K562 (cell line): ENCODE results near the gene SLC14A1. TPM values are rescaled to one million over a fixed set of nuclear protein-coding genes. Genes with fewer than 3 reads are reported as not detected.

Source experiments
- ATAC-seq: fragments of 200-7000 bp; cut with Tn5 transposase; 3 replicates; pipeline ENCODE4 v1.9.1; 2020; ENCODE audit warnings: moderate library complexity
- BruUV-seq: library from RNA; stranded (reverse); fragments of 400-500 nt; replicated peaks from 2 replicates; lab custom pipeline; 2021; lab: Mats Ljungman, UMichigan
- CTCF ChIA-PET: fragments of 300-600 bp; formaldehyde crosslinking; extraction: SDS; loops from one replicate; lab custom pipeline; 2021; ENCODE audit warnings: low intra/inter-chr PET ratio; lab: Yijun Ruan, JAX
- POLR2A ChIA-PET: fragments of 300-600, 350-650 bp; sonication (Branson Sonifier 250); formaldehyde crosslinking; extraction: SDS; loops from one replicate; lab custom pipeline; 2021; ENCODE audit warnings: antibody characterized with exemption, inconsistent platforms; lab: Yijun Ruan, JAX
- DNase-seq, 4 experiments: peaks; one replicate each; pipeline versions ENCODE4 v3.0.0 to v3.0.0-alpha.2; 2011 to 2018; ENCODE audit warnings: low spot score in 3 of 4, mixed read lengths in 3 of 4; ENCODE audit errors: extremely low read depth in 1 of 4
- FAIRE-seq: peaks from 2 replicates; lab custom pipeline; 2011; peaks lifted over from hg19 to GRCh38; lab: Jason Lieb, UNC
- H2AFZ ChIP-seq: 2 replicates; pipeline ENCODE4 v1.6.0; 2011; ENCODE audit warnings: low read depth, low read length, control low read depth, inconsistent platforms
- H3K27ac ChIP-seq: fragments of 200-600 bp; 3 replicates; pipeline ENCODE4 v1.8.0; 2011; ENCODE audit warnings: low read depth, mild to moderate bottlenecking, control low read depth, inconsistent platforms, low read length, moderate library complexity, mixed read lengths; ENCODE audit errors: extremely low read depth
- H3K27me3 ChIP-seq, 2 experiments: fragments of 300-600 bp in 1 of 2; 2 replicates in 1 of 2; 3 replicates in 1 of 2; pipeline versions ENCODE4 v1.6.0 to v1.8.0; 2011; ENCODE audit warnings: inconsistent platforms in 2 of 2, low read length in 2 of 2, mild to moderate bottlenecking in 1 of 2, mixed read lengths in 1 of 2, moderate library complexity in 1 of 2; ENCODE audit not compliant: control insufficient read depth in 2 of 2, insufficient read depth in 2 of 2
- H3K36me3 ChIP-seq: fragments of 300-600 bp; 3 replicates; pipeline ENCODE4 v1.8.0; 2011; ENCODE audit warnings: mild to moderate bottlenecking, low read length, inconsistent platforms; ENCODE audit not compliant: control insufficient read depth, insufficient read depth
- H3K4me1 ChIP-seq, 2 experiments: fragments of 200-600 bp in 1 of 2; replicated peaks in 1 of 2; 2 replicates in 1 of 2; 3 replicates in 1 of 2; pipeline versions ENCODE4 v1.5.1 to v1.8.0; 2011; ENCODE audit warnings: inconsistent platforms in 2 of 2, low read length in 2 of 2, mild to moderate bottlenecking in 1 of 2, mixed read lengths in 1 of 2, moderate library complexity in 1 of 2; ENCODE audit not compliant: control insufficient read depth in 2 of 2, insufficient read depth in 2 of 2
- H3K4me2 ChIP-seq: 2 replicates; pipeline ENCODE4 v1.6.1; 2011; ENCODE audit warnings: low read length, control low read depth, inconsistent platforms, mixed read lengths; ENCODE audit not compliant: insufficient read depth
- H3K4me3 ChIP-seq: fragments of 200-600 bp; sonication (generic), shearing (Covaris generic); 2 replicates; pipeline ENCODE4 v1.5.1; 2016; ENCODE audit warnings: control low read depth, inconsistent platforms
- H3K79me2 ChIP-seq: fragments of 200-600 bp; 3 replicates; pipeline ENCODE4 v1.8.0; 2011; ENCODE audit warnings: low read length, inconsistent platforms; ENCODE audit not compliant: control insufficient read depth, insufficient read depth
- H3K9ac ChIP-seq, 2 experiments: 2 replicates each; pipeline versions ENCODE4 v1.6.0 to v1.6.1; 2011; ENCODE audit warnings: low read depth in 2 of 2, low read length in 2 of 2, control low read depth in 1 of 2, inconsistent platforms in 1 of 2, mild to moderate bottlenecking in 1 of 2, mixed read lengths in 1 of 2; ENCODE audit not compliant: insufficient read depth in 1 of 2
- H3K9me1 ChIP-seq: one replicate; pipeline ENCODE4 v1.6.0; 2011; ENCODE audit warnings: inconsistent platforms, mild to moderate bottlenecking, low read length, moderate library complexity; ENCODE audit not compliant: control insufficient read depth, insufficient read depth
- H3K9me3 ChIP-seq: replicated peaks from 2 replicates; pipeline ENCODE4 v1.5.1; 2011; ENCODE audit warnings: low read depth, low read length, inconsistent platforms; ENCODE audit not compliant: control insufficient read depth, insufficient read depth
- H4K20me1 ChIP-seq: replicated peaks from 2 replicates; pipeline ENCODE4 v1.6.1; 2011; ENCODE audit warnings: low read length, inconsistent platforms, mixed read lengths; ENCODE audit not compliant: control insufficient read depth, insufficient read depth
- FOXJ3 ChIP-seq: sonication (generic); formaldehyde crosslinking; IDR thresholded peaks from 2 replicates; pipeline ENCODE4 v1.4.0; 2020; ENCODE audit warnings: mild to moderate bottlenecking, missing genetic modification reagents
- THAP12 ChIP-seq: fragments of 250-450 bp; sonication (Bioruptor Pico); IDR thresholded peaks from 2 replicates; pipeline ENCODE4 v1.9.0; 2021; ENCODE audit warnings: mild to moderate bottlenecking, inconsistent platforms
- THRB ChIP-seq: fragments of 450-650 bp; formaldehyde crosslinking; conservative IDR thresholded peaks from 2 replicates; pipeline ENCODE4 v1.4.0; 2022; ENCODE audit warnings: mild to moderate bottlenecking, missing genetic modification characterization
- ZNF133 ChIP-seq: fragments of 250-450 bp; sonication (Bioruptor Pico); IDR thresholded peaks from 2 replicates; pipeline ENCODE4 v1.4.0; 2020; ENCODE audit warnings: mild to moderate bottlenecking
- ZNF184 ChIP-seq: sonication (generic); formaldehyde crosslinking; IDR thresholded peaks from 2 replicates; pipeline ENCODE4 v1.5.0; 2020; ENCODE audit warnings: missing genetic modification reagents
- ZNF75A ChIP-seq: fragments of 450-650 bp; formaldehyde crosslinking; IDR thresholded peaks from 2 replicates; pipeline ENCODE4 v1.4.0; 2020; ENCODE audit warnings: mild to moderate bottlenecking
- ZSCAN29 ChIP-seq: fragments of 450-650 bp; IDR thresholded peaks from 2 replicates; pipeline ENCODE4 v1.6.1; 2017
- WGBS: fragments of 100-300 bp; shearing (Covaris generic); methylation state at CpG from one replicate; pipeline ENCODE4 v1.1.6; 2016; ENCODE audit warnings: low coverage, mixed read lengths; ENCODE audit not compliant: insufficient coverage; ENCODE audit errors: missing lambda C conversion rate; 5-methylcytosine and 5-hydroxymethylcytosine counted together
- in situ Hi-C: fragments of 300-500 bp; cut with MboI; formaldehyde crosslinking; loops from 4 replicates; pipeline ENCODE4 v1.15.0; 2018; ENCODE audit warnings: inconsistent platforms, mixed read lengths
- intact Hi-C: fragments of 100-400 bp; cut with micrococcal nuclease; formaldehyde crosslinking; loops from 2 replicates; pipeline ENCODE4 v1.14.2; 2022
- polyA plus RNA-seq, 8 experiments: library from polyadenylated mRNA; depleted of rRNA in 4 of 8; stranded (reverse) in 5 of 8; unstranded in 3 of 8; fragments of >200 nt; fragmentation: Nextera tagmentation in 2 of 8; fragmentation: Illumina TruSeq in 1 of 8; extraction: Ambion mirVana in 2 of 8; extraction: Trizol in 1 of 8; gene quantifications; 2 replicates each; pipeline versions ENCODE4 v1.2.1 to v1.2.3, GENCODE V29; 2011 to 2014; ENCODE audit warnings: inconsistent platforms in 1 of 8, missing spikeins in 1 of 8
- total RNA-seq, 7 experiments: library from RNA; depleted of rRNA in 6 of 7; stranded (reverse); fragments of >200 nt in 6 of 7; fragmentation: Illumina TruSeq in 2 of 7; extraction: Trizol in 2 of 7; gene quantifications; 2 replicates each; pipeline versions ENCODE4 v1.2.1 to v1.2.3, GENCODE V29; 2011 to 2021; ENCODE audit warnings: low replicate concordance in 1 of 7

The SLC14A1 gene
- total and polyA plus RNA-seq, 9 of the 15 experiments (the other 6 are each of a cell fraction or from before 2014, with no cell fraction given) = 0.14 to 0.40 (median 0.20) TPM; not detected in 6

- H3K27ac ChIP-seq = no peak overlapping the region
- no peaks in the 10 kb centered on the region for H3K4me1 ChIP-seq
- no TSS peak for BruUV-seq
- H3K9me3 ChIP-seq = no peaks in the 10 kb centered on the region
- WGBS = 3% methylated on average over 3 of the region's 3 CpGs
- ATAC-seq = no peak
- no peak overlapping the region for H3K4me3 ChIP-seq
- no peak overlapping the region for H3K9ac ChIP-seq
- no peaks in the 10 kb centered on the region for H3K27me3 ChIP-seq
- CTCF ChIA-PET = no interaction called here
- intact Hi-C loops = no loop called here
- H2AFZ ChIP-seq = no peak overlapping the region
- FAIRE-seq = no peak
- H4K20me1 ChIP-seq = no peaks in the 10 kb centered on the region
- POLR2A ChIA-PET = no interaction called here
- no peaks in the 10 kb centered on the region for H3K9me1 ChIP-seq
- no peak overlapping the region for H3K4me2 ChIP-seq
- no peaks in the 10 kb centered on the region for H3K79me2 ChIP-seq
- H3K36me3 ChIP-seq = no peaks in the 10 kb centered on the region
- DNase-seq = no peak
- no peak for TF ChIP-seq ZNF184
- TF ChIP-seq FOXJ3 = no peak
- TF ChIP-seq ZNF133 (CRISPR knock-in tag) = no peak
- TF ChIP-seq ZSCAN29 = no peak
- no peak for TF ChIP-seq THAP12 (CRISPR knock-in tag)
- no peak for TF ChIP-seq ZNF75A (CRISPR knock-in tag)
- no peak for TF ChIP-seq THRB (CRISPR knock-in tag)
- TF ChIP-seq, all 486 proteins: peak for 0
- in situ Hi-C loops = no loop called here
Observed at GRCh38 chr18:45786941-45787340, 63.0 kb downstream of the SLC14A1 start.
